AG10803 (cell line): ENCODE measurements around the gene CCSER1.
"Not testable (repeated sequence)": the region's sequence is repeated elsewhere in the genome, so short reads cannot be mapped to it uniquely, and the experiment has no call there.

Experiments
- DNase-seq: peaks from one replicate; pipeline ENCODE4 v3.0.0; 2010; ENCODE audit warnings: low read depth
- H3K4me3 ChIP-seq: 2 replicates; pipeline ENCODE4 v1.5.1; 2011; ENCODE audit warnings: mild to moderate bottlenecking, low read length, control low read depth
- CTCF ChIP-seq: conservative IDR thresholded peaks from 2 replicates; pipeline ENCODE4 v1.5.1; 2011; ENCODE audit warnings: mild to moderate bottlenecking, low read length, control low read depth, inconsistent platforms

CCSER1 gene

DNA sequence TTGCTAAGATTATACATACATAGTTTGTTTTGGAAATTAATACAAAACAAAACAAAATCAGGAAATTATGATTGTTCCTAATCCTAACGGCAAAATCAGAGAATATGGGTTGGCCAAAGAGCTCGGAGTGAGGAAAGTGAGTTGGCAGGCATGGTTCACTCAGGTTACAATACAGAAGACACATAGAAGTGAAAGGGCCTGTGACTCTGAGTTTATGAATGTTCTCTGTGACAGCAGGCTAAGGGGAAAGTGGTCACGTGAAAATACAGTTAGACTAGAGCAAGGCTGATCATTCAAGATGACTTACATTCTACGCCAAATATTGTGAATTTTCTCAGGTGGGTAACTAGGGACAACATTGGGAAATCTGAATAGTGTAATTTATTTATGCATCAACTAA, 1001.3 kb downstream of the CCSER1 start:
- TF ChIP-seq CTCF: no peak
- no peak overlapping the region for H3K4me3 ChIP-seq
- DNase-seq: no peak

DNA sequence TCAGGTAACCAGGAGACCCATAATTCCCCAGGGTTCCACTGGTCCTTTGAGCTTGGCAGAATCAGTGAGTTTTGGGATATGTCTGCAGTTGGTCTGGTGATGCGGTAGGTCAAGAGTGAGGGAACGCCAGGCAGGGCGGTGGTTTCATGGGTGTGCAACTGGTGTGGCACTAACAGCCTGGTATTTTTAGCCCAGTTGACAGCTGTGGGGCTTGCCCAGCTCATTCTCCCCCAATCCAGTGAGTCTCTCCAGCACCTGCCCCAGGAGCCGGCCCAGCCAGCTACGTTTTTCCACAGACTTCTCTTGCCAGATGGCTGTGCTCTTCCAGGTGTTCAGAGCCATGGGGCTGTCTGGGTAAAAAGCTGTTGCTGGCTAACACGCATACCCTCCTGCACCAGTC, 1019.9 kb downstream of the CCSER1 start:
- no peak for TF ChIP-seq CTCF
- no peak for DNase-seq

DNA sequence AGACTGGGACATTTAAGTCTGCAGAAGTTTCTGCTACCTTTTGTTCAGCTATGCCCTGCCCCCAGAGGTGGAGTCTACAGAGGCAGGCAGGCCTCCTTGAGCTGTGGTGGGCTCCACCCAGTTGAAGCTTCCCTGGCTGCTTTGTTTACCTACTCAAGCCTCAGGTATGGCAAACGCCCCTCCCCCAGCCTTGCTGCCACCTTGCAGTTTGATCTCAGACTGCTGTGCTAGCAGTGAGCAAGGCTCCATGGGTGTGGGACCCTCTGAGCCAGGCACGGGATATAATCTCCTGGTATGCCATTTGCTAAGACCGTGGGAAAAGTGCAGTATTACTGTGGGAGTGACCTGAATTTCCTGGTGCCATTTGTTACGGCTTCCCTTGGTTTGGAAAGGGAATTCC, 1026.8 kb downstream of the CCSER1 start:
- H3K4me3 ChIP-seq, DNase-seq: not testable (repeated sequence)

More for the DNA sequence above, 1019.9 kb downstream of the CCSER1 start:
- no peak overlapping the region for H3K4me3 ChIP-seq

DNA sequence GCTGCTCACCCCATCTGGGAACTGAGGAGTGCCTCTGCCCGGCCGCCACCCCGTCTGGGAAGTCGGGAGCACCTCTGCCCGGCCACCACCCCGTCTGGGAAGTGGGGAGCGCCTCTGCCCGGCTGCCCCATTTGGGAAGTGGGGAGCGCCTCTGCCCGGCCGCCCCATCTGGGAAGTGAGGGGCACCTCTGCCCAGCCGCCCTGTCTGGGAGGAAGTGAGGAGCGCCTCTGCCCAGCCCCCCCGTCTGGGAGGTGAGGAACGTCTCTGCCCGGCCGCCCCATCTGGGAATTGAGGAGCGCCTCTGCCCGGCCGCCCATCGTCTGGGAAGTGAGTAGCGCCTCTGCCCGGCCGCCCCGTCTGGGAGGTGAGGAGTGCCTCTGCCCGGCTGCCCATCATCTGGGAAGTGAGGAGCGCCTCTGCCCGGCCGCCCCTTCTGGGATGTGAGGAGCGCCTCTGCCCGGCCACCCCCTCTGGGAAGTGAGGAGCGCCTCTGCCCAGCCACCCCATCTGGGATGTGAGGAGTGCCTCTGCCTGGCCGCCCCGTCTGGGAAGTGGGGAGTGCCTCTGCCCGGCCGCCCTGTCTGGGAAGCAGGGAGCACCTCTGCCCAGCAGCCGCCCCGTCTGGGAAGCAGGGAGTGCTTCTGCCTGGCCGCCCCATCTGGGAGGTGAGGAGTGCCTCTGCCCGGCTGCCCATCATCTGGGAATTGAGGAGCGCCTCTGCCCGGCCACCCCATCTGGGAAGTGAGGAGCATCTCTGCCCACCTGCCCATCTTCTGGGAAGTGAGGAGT, 1040.9 kb downstream of the CCSER1 start:
- not testable (repeated sequence) for H3K4me3 ChIP-seq, DNase-seq

DNA sequence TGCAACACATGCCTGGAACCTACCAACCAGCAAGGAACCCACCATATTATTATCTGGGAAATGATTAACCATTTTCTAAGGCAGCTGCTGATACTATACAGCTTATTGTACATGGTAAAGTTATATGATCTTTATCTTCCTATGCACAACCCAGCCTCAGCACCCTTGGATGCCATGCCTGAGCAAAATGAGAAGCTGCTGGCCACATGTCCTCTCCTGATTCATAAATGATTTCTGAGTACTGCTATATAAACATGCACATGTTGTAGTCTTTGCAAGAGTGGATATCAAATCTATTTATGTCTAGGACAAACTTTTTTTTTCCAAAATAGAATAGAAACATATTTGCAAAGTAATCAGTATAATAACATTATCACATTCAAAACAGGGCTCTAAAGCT, 1043.6 kb downstream of the CCSER1 start:
- no peak for DNase-seq
- TF ChIP-seq CTCF: no peak
- H3K4me3 ChIP-seq: no peak overlapping the region

DNA sequence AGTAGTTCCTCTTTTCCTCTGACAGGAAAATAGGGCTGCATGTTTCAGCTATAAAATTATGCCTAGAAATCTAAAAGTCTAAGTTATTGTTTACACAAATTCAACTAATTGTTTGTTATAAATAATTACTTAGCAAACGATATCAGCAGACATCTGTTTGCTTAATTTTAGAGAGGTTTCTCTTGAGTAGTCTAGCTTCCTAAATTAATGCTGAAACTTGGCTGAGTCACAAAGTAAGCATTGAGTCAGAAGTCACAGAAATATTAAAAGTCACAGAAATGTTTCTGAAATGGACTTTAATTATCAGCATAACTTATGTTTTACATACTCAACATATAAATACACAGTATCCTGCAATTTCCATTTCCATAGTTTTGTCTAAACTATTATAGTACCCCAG, 1044.0 kb downstream of the CCSER1 start:
- TF ChIP-seq CTCF: no peak
- DNase-seq: no peak
- no peak overlapping the region for H3K4me3 ChIP-seq

GRCh38 chr4:91185061-91185460, 1057.9 kb downstream of the CCSER1 start:
- DNase-seq, H3K4me3 ChIP-seq: not testable (repeated sequence)

DNA sequence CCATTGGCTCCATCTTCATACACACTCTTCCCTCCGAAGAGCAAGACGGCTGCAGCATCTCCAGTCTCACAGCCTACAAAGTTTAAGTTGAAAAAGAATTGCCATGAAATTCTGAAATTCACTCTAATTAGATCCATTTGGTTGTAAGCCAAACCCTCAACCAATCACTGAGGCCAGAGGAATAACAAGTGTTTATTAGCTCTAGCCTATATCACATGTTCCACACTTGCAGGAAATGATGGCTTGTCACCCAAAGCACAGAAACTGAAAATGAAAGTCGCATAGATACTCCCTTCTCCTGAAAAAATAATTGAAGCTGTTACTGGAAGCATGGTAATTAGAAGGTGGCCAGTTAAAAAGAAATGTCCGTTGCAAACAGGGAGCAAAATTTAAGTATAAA, 1071.8 kb downstream of the CCSER1 start:
- no peak for TF ChIP-seq CTCF
- no peak for DNase-seq
- H3K4me3 ChIP-seq: no peak overlapping the region

- TF ChIP-seq CTCF: no peak
- no peak for DNase-seq
- H3K4me3 ChIP-seq: no peak overlapping the region
Measured at GRCh38 chr4:91207535-91207934, 1080.3 kb downstream of the CCSER1 start.
